Neural progenitor cell (in vitro differentiated cells): ENCODE data around the gene CERS6. TPM values are rescaled to one million over a fixed set of nuclear protein-coding genes. Genes with fewer than 3 reads are reported as not detected.

Source experiments
- DNase-seq: peaks from one replicate; pipeline ENCODE4 v3.0.0-alpha.2; 2016; ENCODE audit warnings: low spot score
- H2AFZ ChIP-seq: fragments of 200-600 bp; sonication (generic); replicated peaks from 2 replicates; pipeline ENCODE4 v1.6.1; 2016; ENCODE audit warnings: antibody characterized with exemption
- H3F3A ChIP-seq: fragments of 200-600 bp; sonication (generic); 2 replicates; pipeline ENCODE4 v1.6.1; 2016; ENCODE audit warnings: antibody characterized with exemption, low read depth
- H3K27ac ChIP-seq: fragments of 200-600 bp; sonication (generic); 2 replicates; pipeline ENCODE4 v1.5.1; 2016; ENCODE audit warnings: mild to moderate bottlenecking
- H3K27me3 ChIP-seq: fragments of 200-600 bp; sonication (generic); 2 replicates; pipeline ENCODE4 v1.6.1; 2016; ENCODE audit warnings: mild to moderate bottlenecking, moderate library complexity
- H3K36me3 ChIP-seq: fragments of 200-600 bp; sonication (generic); 2 replicates; pipeline ENCODE4 v1.5.1; 2016
- H3K4me1 ChIP-seq: fragments of 200-600 bp; sonication (generic); 2 replicates; pipeline ENCODE4 v1.6.1; 2016; ENCODE audit warnings: mixed run types
- H3K4me2 ChIP-seq: fragments of 200-600 bp; sonication (generic); 2 replicates; pipeline ENCODE4 v1.6.1; 2016
- H3K4me3 ChIP-seq: fragments of 200-600 bp; sonication (generic); 2 replicates; pipeline ENCODE4 v1.5.1; 2016
- H3K79me2 ChIP-seq: fragments of 200-600 bp; sonication (generic); 2 replicates; pipeline ENCODE4 v1.6.1; 2016; ENCODE audit warnings: low read depth
- H3K9ac ChIP-seq: fragments of 200-600 bp; sonication (generic); 2 replicates; pipeline ENCODE4 v1.6.1; 2016
- H3K9me3 ChIP-seq: fragments of 200-600 bp; sonication (generic); 2 replicates; pipeline ENCODE4 v1.5.1; 2016; ENCODE audit warnings: low read depth
- H4K20me1 ChIP-seq: fragments of 200-600 bp; sonication (generic); 2 replicates; pipeline ENCODE4 v1.6.1; 2016; ENCODE audit warnings: low read depth
- H3K27ac Mint-ChIP-seq: 3 replicates; pipeline ENCODE4 v1.8.0; 2021; ENCODE audit warnings: mixed read lengths
- H3K27me3 Mint-ChIP-seq: 2 replicates; pipeline ENCODE4 v1.8.0; 2022; ENCODE audit warnings: low read depth, mild to moderate bottlenecking, inconsistent platforms, moderate library complexity, mixed read lengths; ENCODE audit not compliant: insufficient read depth
- H3K36me3 Mint-ChIP-seq: 3 replicates; pipeline ENCODE4 v1.8.0; 2021; ENCODE audit warnings: mixed read lengths
- H3K4me1 Mint-ChIP-seq: 3 replicates; pipeline ENCODE4 v1.8.0; 2021; ENCODE audit warnings: mixed read lengths
- H3K4me3 Mint-ChIP-seq: 3 replicates; pipeline ENCODE4 v1.8.0; 2021; ENCODE audit warnings: mild to moderate bottlenecking, moderate library complexity, mixed read lengths
- H3K9me3 Mint-ChIP-seq: 3 replicates; pipeline ENCODE4 v1.8.0; 2020; ENCODE audit warnings: mixed read lengths
- EZH2 ChIP-seq: fragments of 200-600 bp; sonication (generic); IDR thresholded peaks from 2 replicates; pipeline ENCODE4 v1.6.1; 2017; ENCODE audit warnings: antibody characterized with exemption, mild to moderate bottlenecking, moderate library complexity
- EZH2phosphoT487 ChIP-seq: fragments of 200-600 bp; sonication (generic); IDR thresholded peaks from 2 replicates; pipeline ENCODE4 v1.6.1; 2017; ENCODE audit warnings: antibody characterized with exemption
- microRNA-seq: library from miRNA; unstranded; fragments of <30 nt; microRNA quantifications from one replicate; pipeline ENCODE4, GENCODE V29; 2016
- small RNA-seq: library from RNA; depleted of rRNA; stranded (forward); fragments of <200 nt; gene quantifications from one replicate; pipeline ENCODE3, GENCODE V24; 2015
- total RNA-seq: library from RNA; depleted of rRNA; stranded (reverse); fragments of >200 nt; gene quantifications from 2 replicates; pipeline ENCODE4 v1.2.3, GENCODE V29; 2015; ENCODE audit warnings: low replicate concordance
- TF ChIP-seq, protein P1 (sequence below): fragments of 200-600 bp; sonication (generic); IDR thresholded peaks from 2 replicates; pipeline ENCODE4 v1.5.1; 2017; ENCODE audit warnings: antibody characterized with exemption, mild to moderate bottlenecking

CERS6 gene
- total RNA-seq, 1 donor from 2014 or later, result 50.8 TPM

- no peaks in the 10 kb centered on the region for H3K79me2 ChIP-seq
- no peaks in the 10 kb centered on the region for H3K9me3 ChIP-seq
- Mint-ChIP-seq H3K27me3 (peaks cover 4% of the 10 kb centered on the region), H3K9me3 (peaks cover 2% of the 10 kb centered on the region), H3K4me3 (no peak overlapping the region), H3K27ac (no peak overlapping the region), H3K4me1 (peaks cover 24% of the 10 kb centered on the region), H3K36me3 (no peaks in the 10 kb centered on the region)
- no peak overlapping the region for H3K27ac ChIP-seq
- no peaks in the 10 kb centered on the region for H3K27me3 ChIP-seq
- no peaks in the 10 kb centered on the region for H3K36me3 ChIP-seq
- no peak overlapping the region for H3K9ac ChIP-seq
- no peak overlapping the region for H3K4me2 ChIP-seq
- TF ChIP-seq, protein P1, sequence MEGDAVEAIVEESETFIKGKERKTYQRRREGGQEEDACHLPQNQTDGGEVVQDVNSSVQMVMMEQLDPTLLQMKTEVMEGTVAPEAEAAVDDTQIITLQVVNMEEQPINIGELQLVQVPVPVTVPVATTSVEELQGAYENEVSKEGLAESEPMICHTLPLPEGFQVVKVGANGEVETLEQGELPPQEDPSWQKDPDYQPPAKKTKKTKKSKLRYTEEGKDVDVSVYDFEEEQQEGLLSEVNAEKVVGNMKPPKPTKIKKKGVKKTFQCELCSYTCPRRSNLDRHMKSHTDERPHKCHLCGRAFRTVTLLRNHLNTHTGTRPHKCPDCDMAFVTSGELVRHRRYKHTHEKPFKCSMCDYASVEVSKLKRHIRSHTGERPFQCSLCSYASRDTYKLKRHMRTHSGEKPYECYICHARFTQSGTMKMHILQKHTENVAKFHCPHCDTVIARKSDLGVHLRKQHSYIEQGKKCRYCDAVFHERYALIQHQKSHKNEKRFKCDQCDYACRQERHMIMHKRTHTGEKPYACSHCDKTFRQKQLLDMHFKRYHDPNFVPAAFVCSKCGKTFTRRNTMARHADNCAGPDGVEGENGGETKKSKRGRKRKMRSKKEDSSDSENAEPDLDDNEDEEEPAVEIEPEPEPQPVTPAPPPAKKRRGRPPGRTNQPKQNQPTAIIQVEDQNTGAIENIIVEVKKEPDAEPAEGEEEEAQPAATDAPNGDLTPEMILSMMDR, result no peak
- no peak for TF ChIP-seq EZH2phosphoT487
- no peak for TF ChIP-seq EZH2
- H3K4me1 ChIP-seq, result peaks cover 7% of the 10 kb centered on the region
- peaks cover 7% of the 10 kb centered on the region for H3F3A ChIP-seq
- no peak overlapping the region for H3K4me3 ChIP-seq
- no peaks in the 10 kb centered on the region for H4K20me1 ChIP-seq
- DNase-seq, result no peak
- H2AFZ ChIP-seq, result no peak overlapping the region
Observed at GRCh38 chr2:168821577-168821976, 365.5 kb downstream of the CERS6 start.

DNA sequence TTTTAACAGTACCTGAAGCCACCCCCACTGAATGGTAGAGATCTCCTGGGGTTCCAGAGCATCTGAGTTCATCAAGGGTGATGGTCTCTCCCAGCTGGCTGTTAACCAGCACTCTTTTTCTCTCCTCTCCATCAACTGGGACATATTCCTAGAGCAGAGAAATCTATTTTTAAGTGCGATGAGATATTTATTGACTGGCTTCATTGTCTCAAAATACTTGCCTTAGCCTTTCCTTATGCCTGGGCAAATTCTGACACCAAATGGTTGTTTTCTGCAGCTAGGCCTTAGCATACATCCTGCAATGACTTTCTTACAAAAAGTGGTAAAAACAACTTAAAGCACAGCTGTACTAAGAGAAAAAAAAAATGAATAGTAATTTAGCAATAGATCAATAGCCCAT lies 365.9 kb downstream of the CERS6 start:
- no peak for DNase-seq
- TF ChIP-seq EZH2 (no peak), EZH2phosphoT487 (no peak)
- TF ChIP-seq, protein P1, result no peak
- peaks cover 4% of the 10 kb centered on the region for H3K27me3 Mint-ChIP-seq
- no peak overlapping the region for H3K4me3 ChIP-seq
- H3K9me3 Mint-ChIP-seq, result peaks cover 2% of the 10 kb centered on the region
- no peak overlapping the region for H3K4me3 Mint-ChIP-seq
- no peaks in the 10 kb centered on the region for H3K79me2 ChIP-seq
- H3F3A ChIP-seq, result peaks cover 7% of the 10 kb centered on the region
- no peak overlapping the region for H3K27ac ChIP-seq
- H3K27me3 ChIP-seq, result no peaks in the 10 kb centered on the region
- H3K4me1 ChIP-seq, result peaks cover 7% of the 10 kb centered on the region
- H3K9me3 ChIP-seq, result no peaks in the 10 kb centered on the region
- no peak overlapping the region for H3K9ac ChIP-seq
- no peak overlapping the region for H3K27ac Mint-ChIP-seq
- no peak overlapping the region for H3K4me2 ChIP-seq
- no peaks in the 10 kb centered on the region for H4K20me1 ChIP-seq
- H2AFZ ChIP-seq, result no peak overlapping the region
- H3K36me3 Mint-ChIP-seq, result no peaks in the 10 kb centered on the region
- H3K36me3 ChIP-seq, result no peaks in the 10 kb centered on the region
- H3K4me1 Mint-ChIP-seq, result peaks cover 23% of the 10 kb centered on the region

Small RNAs within 50 kb of the gene (microRNA-seq; reads per million reads assigned to microRNA genes)
- gene MIR4774, result not detected

Small RNAs within 50 kb of the gene (small RNA-seq; reads per million reads assigned to genes)
- gene MIR4774 (not detected), gene RN7SL813P (not detected), gene RNU6-766P (not detected)

Other genes with a start within 250 kb of the CERS6 start
- 18.5 and 23.8 TPM in 2 replicates for gene STK39, start 208.7 kb upstream of the CERS6 start, total RNA-seq